Keratinocyte (primary cell): ENCODE results near the gene JAKMIP1.

Experiments
- CTCF ChIP-seq, 3 experiments: IDR thresholded peaks in 1 of 3; conservative IDR thresholded peaks in 1 of 3; optimal IDR thresholded peaks in 1 of 3; 2 replicates in 2 of 3; 3 replicates in 1 of 3; pipeline versions ENCODE3 to v1.5.1; 2011; ENCODE audit warnings: low read length in 3 of 3, mild to moderate bottlenecking in 3 of 3, moderate library complexity in 2 of 3, control low read depth in 1 of 3, inconsistent platforms in 1 of 3; ENCODE audit not compliant: insufficient read depth in 2 of 3; ENCODE audit errors: extremely low read depth in 1 of 3
- EZH2 ChIP-seq: IDR thresholded peaks from one replicate; pipeline ENCODE4 v1.6.1; 2012; ENCODE audit warnings: inconsistent platforms, mild to moderate bottlenecking, low read length, moderate library complexity

GRCh38 chr4:6116696-6117285, 83.6 kb downstream of the JAKMIP1 start:
- TF ChIP-seq EZH2 (no peak), CTCF (optimal IDR thresholded peaks at IDR 0.05 in 1 of 3, IDR thresholded peaks at IDR 0.05 in 1 of 3, conservative IDR thresholded peaks at IDR 0.05 in 1 of 3; ENCODE audit: extremely low read depth in 1 of 3, insufficient read depth in 2 of 3, low read length in 3 of 3) (no peak)
